ENCODE measurements around the gene ACLY.

GRCh38 chr17:41823141-41823524 is 95.6 kb downstream of the ACLY start:
- TF ChIP-seq MYC (CRISPR knock-in tag; IDR thresholded peaks at IDR 0.05; ENCODE audit: borderline replicate concordance) (no peak), MLLT10 (CRISPR knock-in tag; IDR thresholded peaks at IDR 0.05) (no peak), CTCF (CRISPR knock-in tag; IDR thresholded peaks at IDR 0.05) (no peak)

Measured in HepG2 (cell line).